ENCODE results near the gene IFNA10.
"Not testable (repeated sequence)": the region's sequence is repeated elsewhere in the genome, so short reads cannot be mapped to it uniquely, and the experiment has no call there.

Gene IFNA10

DNA sequence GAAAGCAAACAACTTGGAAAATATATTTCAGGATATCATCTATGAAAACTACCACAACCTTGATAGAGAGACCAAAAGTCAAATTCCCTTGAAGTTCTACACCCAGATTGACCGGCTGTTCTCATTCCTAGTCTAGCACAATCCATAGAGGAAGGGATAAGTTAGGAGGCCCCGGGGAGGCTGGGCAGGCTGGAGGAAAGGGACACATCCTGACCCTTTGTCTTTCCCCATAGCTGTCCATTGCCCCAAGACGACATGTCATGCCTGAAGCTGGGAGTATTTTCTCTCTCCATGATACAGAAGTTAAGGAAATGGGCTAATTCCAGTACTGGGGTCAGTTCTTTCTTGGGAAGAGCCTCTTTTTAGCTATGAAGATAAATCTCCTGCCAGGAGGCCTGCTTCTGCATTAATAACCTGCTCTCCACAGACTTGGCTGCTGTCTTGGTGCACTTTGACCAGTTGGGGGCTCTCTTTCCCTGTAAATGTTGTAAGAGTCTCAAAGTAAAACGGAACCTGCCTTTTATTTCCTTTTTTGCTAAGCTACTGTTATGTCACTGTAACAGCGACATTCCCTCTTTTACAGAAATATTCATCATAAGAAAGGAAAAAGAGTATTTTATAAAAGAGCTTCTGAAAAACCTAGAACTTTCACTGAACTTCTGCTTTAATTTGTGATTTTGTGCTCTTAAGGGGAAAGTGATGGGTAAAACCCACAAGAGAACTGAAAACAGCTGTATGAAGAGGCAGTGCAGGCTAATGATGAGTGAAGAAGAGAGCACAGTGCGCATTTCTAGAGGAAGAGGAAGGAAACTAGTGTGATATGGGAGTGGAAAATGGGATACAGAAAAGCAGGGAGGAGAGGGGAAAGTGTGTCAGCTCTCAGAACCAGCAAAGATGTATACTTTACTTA is 11.8 kb downstream of the IFNA10 start:
- in situ Hi-C loops (cut with MboI; ENCODE audit: low sequenced_read_pairs), result not testable (repeated sequence)

DNA sequence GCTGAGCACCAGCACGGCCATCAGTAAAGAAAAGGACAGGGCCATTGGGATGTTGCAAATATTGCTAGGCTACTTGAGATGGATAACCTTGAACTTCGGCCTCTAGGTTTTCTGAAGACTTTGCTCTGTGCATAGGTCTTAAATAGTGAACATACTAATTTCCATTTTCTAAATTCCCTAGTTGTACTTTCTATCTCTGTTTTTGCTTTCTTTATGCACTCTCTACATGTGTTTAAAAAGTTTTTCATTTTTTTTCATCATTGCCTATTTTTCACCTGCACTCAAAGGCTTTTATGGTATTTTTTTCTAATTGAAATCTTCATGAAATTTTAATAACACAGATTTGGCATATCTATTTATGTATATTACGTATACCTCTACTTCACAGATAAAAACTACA is 19.5 kb downstream of the IFNA10 start, which contains the start of gene IFNA4:
Gene IFNA4, minus strand, starts transcription at position 101 of the 400 bp plus-strand sequence. Its CDS starts 56 bp downstream, at position 45.
- in situ Hi-C loops (cut with MboI; ENCODE audit: low sequenced_read_pairs), result not testable (repeated sequence)

DNA sequence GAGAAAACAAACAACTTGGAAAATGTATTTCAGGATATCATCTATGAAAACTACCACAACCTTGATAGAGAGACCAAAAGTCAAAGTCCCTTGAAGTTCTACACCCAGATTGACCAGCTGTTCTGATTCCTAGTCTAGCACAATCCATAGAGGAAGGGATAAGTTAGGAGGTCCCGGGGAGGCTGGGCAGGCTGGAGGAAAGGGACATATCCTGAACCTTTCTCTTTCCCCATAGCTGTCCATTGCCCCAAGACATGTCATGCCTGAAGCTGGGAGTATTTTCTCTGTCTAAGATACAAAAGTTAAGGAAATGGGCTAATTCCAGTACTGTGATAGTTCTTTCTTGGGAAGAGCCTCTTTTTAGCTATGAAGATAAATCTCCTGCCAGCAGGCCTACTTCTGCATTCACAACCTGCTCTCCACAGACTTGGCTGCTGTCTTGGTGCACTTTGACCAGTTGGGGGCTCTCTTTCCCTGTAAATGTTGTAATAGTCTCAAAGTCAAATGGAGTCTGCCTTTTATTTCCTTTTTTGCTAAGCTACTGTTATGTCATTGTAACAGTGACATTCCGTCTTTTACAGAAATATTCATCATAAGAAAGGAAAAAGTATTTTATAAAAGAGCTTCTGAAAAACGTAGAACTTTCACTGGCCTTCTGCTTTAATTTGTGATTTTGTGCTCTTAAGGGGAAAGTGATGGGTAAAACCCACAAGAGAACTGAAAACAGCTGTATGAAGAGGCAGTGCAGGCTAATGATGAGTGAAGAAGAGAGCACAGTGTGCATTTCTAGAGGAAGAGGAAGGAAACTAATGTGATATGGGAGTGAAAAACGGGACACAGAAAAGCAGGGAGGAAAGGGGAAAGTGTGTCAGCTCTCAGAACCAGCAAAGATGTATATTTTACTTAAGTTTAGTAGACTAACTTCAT is 23.9 kb downstream of the IFNA10 start:
- in situ Hi-C loops (cut with MboI; ENCODE audit: low sequenced_read_pairs), result not testable (repeated sequence)

DNA sequence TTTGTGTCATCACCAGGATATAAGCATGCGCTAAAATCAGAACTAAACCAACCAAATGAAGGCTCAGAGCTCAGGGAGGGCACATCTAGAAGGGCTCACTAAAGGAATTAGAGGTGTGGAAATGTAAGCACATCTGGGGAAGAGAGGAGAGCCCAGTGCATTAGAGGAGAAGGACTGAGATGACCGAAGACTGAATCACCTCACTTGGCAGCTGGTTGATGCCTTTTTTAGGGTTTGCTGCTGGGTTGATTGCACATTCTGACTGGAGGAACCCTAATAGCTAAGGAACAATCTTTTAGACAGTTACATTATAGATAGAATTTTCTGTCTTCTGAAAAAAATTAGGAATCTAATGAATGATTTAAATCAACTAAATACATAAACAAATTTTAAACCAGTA is 32.3 kb downstream of the IFNA10 start:
- in situ Hi-C loops (cut with MboI; ENCODE audit: low sequenced_read_pairs), result no loop called here

DNA sequence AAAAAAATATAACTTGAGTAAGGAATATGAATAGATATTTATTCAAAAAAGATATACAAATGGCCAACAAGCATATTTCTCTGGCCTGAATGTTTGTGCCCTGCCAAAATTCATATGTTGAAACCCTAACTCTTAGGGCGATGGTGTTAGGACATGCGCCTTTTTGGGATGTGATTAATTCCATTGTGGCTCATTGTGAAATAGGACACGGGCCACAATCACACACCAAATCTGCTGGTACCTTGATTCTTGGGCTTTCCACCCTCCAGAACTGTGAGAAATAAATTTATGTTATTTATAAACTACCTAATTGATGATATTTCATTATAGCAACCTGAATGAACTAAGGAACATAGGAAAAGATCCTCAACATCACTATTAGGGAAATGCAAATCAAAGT is 34.8 kb downstream of the IFNA10 start:
- in situ Hi-C loops (cut with MboI; ENCODE audit: low sequenced_read_pairs), result no loop called here

DNA sequence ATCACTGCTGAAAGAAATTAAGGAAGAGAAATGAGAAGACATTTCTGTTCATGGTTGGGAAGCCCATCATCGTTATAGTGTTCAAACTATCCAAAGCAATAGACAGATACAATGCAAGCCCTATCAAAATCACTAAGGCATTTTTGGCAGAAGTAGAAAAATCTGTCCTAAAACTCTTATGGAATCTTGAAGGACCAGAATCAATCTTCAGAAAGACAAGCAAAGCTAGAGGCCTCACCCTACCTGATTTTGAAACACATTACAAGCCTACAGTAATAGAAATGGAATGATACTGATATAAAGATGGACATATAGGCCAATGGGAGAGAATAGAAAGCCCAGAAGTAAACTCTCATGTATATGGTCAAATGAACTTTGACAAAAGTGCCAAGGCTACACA is 35.6 kb downstream of the IFNA10 start:
- in situ Hi-C loops (cut with MboI; ENCODE audit: low sequenced_read_pairs), result no loop called here

DNA sequence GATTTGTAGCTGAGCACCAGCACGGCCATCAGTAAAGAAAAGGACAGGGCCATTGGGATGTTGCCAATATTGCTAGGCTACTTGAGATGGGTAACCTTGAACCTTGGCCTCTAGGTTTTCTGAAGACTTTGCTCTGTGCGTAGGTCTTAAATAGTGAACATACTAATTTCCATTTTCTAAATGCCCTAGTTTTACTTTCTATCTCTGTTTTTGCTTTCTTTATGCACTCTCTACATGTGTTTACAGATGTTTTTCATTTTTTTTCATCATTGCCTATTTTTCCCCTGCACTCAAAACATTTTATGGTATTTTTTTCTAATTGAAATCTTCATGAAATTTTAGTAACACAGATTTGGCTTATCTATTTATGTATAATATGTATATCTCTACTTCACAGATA is 40.4 kb downstream of the IFNA10 start, which contains the start of gene IFNA21:
Gene IFNA21, minus strand, starts transcription at position 101 of the 400 bp plus-strand sequence. Its CDS starts 48 bp downstream, at position 53.
- in situ Hi-C loops (cut with MboI; ENCODE audit: low sequenced_read_pairs), result not testable (repeated sequence)

DNA sequence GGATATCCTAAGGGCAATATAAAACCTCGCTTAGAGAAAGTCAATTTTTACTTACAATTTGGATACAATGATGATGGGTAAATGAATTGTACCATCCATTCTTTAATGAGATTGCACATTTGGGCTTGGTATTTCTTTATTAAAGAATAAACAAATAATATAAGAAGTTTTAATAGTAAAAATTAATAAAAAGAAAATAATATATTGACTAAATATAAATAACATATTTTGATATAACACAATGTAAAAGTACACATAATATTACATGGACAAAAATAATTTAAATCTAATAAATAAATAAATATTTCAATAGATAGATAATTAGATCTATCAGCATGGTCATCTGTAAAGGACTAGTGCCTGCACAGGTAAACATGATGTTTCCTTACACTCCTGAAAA is 41.4 kb downstream of the IFNA10 start:
- in situ Hi-C loops (cut with MboI; ENCODE audit: low sequenced_read_pairs), result no loop called here

DNA sequence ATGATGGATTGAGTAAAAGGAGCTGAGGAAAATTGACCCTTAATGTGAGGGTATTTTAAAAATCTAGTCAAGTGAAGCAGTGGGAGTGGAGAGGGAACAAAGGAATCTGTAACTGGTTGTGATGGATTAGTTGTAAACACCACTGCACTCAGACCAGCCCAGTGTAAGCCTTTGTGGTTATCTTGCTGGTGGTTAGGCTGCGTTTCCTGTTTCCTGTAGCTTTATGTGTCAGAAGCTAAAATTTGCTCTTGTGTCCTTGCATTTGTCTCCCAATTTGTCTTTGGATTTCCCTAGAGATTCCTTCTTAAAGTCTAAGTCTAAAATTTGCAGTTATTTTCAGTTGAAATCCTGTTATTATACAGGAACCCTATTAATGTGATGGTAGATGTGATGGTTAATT is 46.8 kb downstream of the IFNA10 start:
- in situ Hi-C loops (cut with MboI; ENCODE audit: low sequenced_read_pairs), result no loop called here

All from HL-60/S4 (cell line).